K562 (cell line): ENCODE measurements around the gene RTBDN. TPM values are rescaled to one million over a fixed set of nuclear protein-coding genes. Genes with fewer than 3 reads are reported as not detected.

ENCODE experiments used
- ATF3 ChIP-seq, 2 experiments: fragments of 450-650 bp in 1 of 2; sonication (generic) in 1 of 2; formaldehyde crosslinking in 1 of 2; IDR thresholded peaks in 1 of 2; conservative IDR thresholded peaks in 1 of 2; 2 replicates each; pipeline versions ENCODE4 v1.6.1 to v1.8.1; 2016 to 2023; ENCODE audit warnings: mild to moderate bottlenecking in 2 of 2, moderate library complexity in 2 of 2, inconsistent platforms in 1 of 2, missing genetic modification reagents in 1 of 2
- ATF7 ChIP-seq: fragments of 450-650 bp; IDR thresholded peaks from 2 replicates; pipeline ENCODE4 v1.7.1; 2014; ENCODE audit warnings: mild to moderate bottlenecking, moderate library complexity
- CREM ChIP-seq: IDR thresholded peaks from 2 replicates; pipeline ENCODE4 v1.6.1; 2014; ENCODE audit warnings: antibody characterized with exemption, low read depth
- FOXK1 ChIP-seq: sonication (generic); formaldehyde crosslinking; IDR thresholded peaks from 2 replicates; pipeline ENCODE4 v1.8.0; 2022; ENCODE audit warnings: missing genetic modification reagents, mild to moderate bottlenecking, borderline replicate concordance
- ID3 ChIP-seq, 2 experiments: fragments of 250-450 bp in 1 of 2; fragments of 450-650 bp in 1 of 2; sonication (Bioruptor Pico) in 1 of 2; IDR thresholded peaks; 2 replicates each; pipeline versions ENCODE4 v1.6.1 to v1.8.0; 2016 to 2021; ENCODE audit warnings: mild to moderate bottlenecking in 2 of 2, moderate library complexity in 2 of 2, missing compliant biosample characterization in 1 of 2, missing genetic modification characterization in 1 of 2
- KDM2B ChIP-seq: fragments of 250-450 bp; sonication (Bioruptor Pico); IDR thresholded peaks from 2 replicates; pipeline ENCODE4 v1.8.0; 2021; ENCODE audit warnings: mild to moderate bottlenecking, moderate library complexity
- MTF1 ChIP-seq: fragments of 250-450 bp; sonication (Bioruptor Pico); IDR thresholded peaks from 2 replicates; pipeline ENCODE4 v1.9.0; 2021; ENCODE audit warnings: moderate library complexity, mild to moderate bottlenecking, inconsistent platforms, borderline replicate concordance
- SMAD2 ChIP-seq: fragments of 150-350 bp; IDR thresholded peaks from 2 replicates; pipeline ENCODE4 v1.6.1; 2014; ENCODE audit warnings: low read depth, mild to moderate bottlenecking, low read length
- SRSF1 ChIP-seq: fragments of 200-400 bp; formaldehyde crosslinking; IDR thresholded peaks from 2 replicates; pipeline ENCODE4 v1.6.1; 2017; ENCODE audit warnings: mild to moderate bottlenecking, low read depth, low read length, moderate library complexity
- TRIM28 ChIP-seq: fragments of 450-650 bp; IDR thresholded peaks from 2 replicates; pipeline ENCODE4 v1.6.1; 2017
- U2AF1 ChIP-seq: fragments of 200-400 bp; formaldehyde crosslinking; optimal IDR thresholded peaks from 2 replicates; pipeline ENCODE3; 2017; ENCODE audit warnings: mild to moderate bottlenecking, low read depth, low read length, moderate library complexity
- XRCC4 ChIP-seq: IDR thresholded peaks from one replicate; pipeline ENCODE4 v1.6.1; 2011; ENCODE audit not compliant: insufficient read depth, insufficient read length; ENCODE audit errors: extremely low read depth
- YBX1 ChIP-seq: fragments of 450-650 bp; IDR thresholded peaks from 2 replicates; pipeline ENCODE4 v1.7.1; 2016; ENCODE audit warnings: mild to moderate bottlenecking
- ZBTB5 ChIP-seq: fragments of 450-650 bp; IDR thresholded peaks from 2 replicates; pipeline ENCODE4 v1.6.1; 2017; ENCODE audit warnings: antibody characterized with exemption
- ZFPM2 ChIP-seq: fragments of 250-450 bp; sonication (Bioruptor Pico); IDR thresholded peaks from 2 replicates; pipeline ENCODE4 v1.5.1; 2022; ENCODE audit warnings: mild to moderate bottlenecking
- ZNF212 ChIP-seq: fragments of 450-650 bp; formaldehyde crosslinking; IDR thresholded peaks from 2 replicates; pipeline ENCODE4 v1.4.0; 2020; ENCODE audit warnings: mild to moderate bottlenecking
- polyA plus RNA-seq, 8 experiments: library from polyadenylated mRNA; depleted of rRNA in 4 of 8; stranded (reverse) in 5 of 8; unstranded in 3 of 8; fragments of >200 nt; fragmentation: Nextera tagmentation in 2 of 8; fragmentation: Illumina TruSeq in 1 of 8; extraction: Ambion mirVana in 2 of 8; extraction: Trizol in 1 of 8; gene quantifications; 2 replicates each; pipeline versions ENCODE4 v1.2.1 to v1.2.3, GENCODE V29; 2011 to 2014; ENCODE audit warnings: inconsistent platforms in 1 of 8, missing spikeins in 1 of 8
- total RNA-seq, 7 experiments: library from RNA; depleted of rRNA in 6 of 7; stranded (reverse); fragments of >200 nt in 6 of 7; fragmentation: Illumina TruSeq in 2 of 7; extraction: Trizol in 2 of 7; gene quantifications; 2 replicates each; pipeline versions ENCODE4 v1.2.1 to v1.2.3, GENCODE V29; 2011 to 2021; ENCODE audit warnings: low replicate concordance in 1 of 7
- TF ChIP-seq, protein P1 (sequence below), 2 experiments: fragments of 150-350 bp in 1 of 2; IDR thresholded peaks; 2 replicates each; pipeline ENCODE4 v1.6.1; 2012 to 2016; ENCODE audit warnings: low read depth in 2 of 2, low read length in 2 of 2, mild to moderate bottlenecking in 1 of 2, moderate library complexity in 1 of 2

RTBDN gene
- total and polyA plus RNA-seq, 9 of the 15 experiments (the other 6 are each of a cell fraction or from before 2014, with no cell fraction given): 0.20 to 2.3 (median 0.72) TPM; not detected in 1

GRCh38 chr19:12801466-12802266, 32.7 kb downstream of the RTBDN start, which contains the start of the genes PRDX2 and THSD8 (continued):
- TF ChIP-seq SRSF1: no peak
- TF ChIP-seq ATF7: peak; percentile 100
- no peak for TF ChIP-seq SMAD2
- no peak for TF ChIP-seq YBX1
- no peak for TF ChIP-seq MTF1 (CRISPR knock-in tag)
- TF ChIP-seq ATF3 (IDR thresholded peaks at IDR 0.05): no peak
- TF ChIP-seq ATF3 (CRISPR knock-in tag; conservative IDR thresholded peaks at IDR 0.05): 0 out of 2 replicates have a peak, but pooled peaks have one; percentile 14
- TF ChIP-seq U2AF1: peak; percentile 98
- TF ChIP-seq, protein P1, sequence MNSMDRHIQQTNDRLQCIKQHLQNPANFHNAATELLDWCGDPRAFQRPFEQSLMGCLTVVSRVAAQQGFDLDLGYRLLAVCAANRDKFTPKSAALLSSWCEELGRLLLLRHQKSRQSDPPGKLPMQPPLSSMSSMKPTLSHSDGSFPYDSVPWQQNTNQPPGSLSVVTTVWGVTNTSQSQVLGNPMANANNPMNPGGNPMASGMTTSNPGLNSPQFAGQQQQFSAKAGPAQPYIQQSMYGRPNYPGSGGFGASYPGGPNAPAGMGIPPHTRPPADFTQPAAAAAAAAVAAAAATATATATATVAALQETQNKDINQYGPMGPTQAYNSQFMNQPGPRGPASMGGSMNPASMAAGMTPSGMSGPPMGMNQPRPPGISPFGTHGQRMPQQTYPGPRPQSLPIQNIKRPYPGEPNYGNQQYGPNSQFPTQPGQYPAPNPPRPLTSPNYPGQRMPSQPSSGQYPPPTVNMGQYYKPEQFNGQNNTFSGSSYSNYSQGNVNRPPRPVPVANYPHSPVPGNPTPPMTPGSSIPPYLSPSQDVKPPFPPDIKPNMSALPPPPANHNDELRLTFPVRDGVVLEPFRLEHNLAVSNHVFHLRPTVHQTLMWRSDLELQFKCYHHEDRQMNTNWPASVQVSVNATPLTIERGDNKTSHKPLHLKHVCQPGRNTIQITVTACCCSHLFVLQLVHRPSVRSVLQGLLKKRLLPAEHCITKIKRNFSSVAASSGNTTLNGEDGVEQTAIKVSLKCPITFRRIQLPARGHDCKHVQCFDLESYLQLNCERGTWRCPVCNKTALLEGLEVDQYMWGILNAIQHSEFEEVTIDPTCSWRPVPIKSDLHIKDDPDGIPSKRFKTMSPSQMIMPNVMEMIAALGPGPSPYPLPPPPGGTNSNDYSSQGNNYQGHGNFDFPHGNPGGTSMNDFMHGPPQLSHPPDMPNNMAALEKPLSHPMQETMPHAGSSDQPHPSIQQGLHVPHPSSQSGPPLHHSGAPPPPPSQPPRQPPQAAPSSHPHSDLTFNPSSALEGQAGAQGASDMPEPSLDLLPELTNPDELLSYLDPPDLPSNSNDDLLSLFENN (IDR thresholded peaks at IDR 0.05; ENCODE audit: low read depth in 2 of 2, low read length in 2 of 2): 0 out of 4 replicates have a peak, but pooled peaks of 1 of the 2 experiments have one; percentile 41
- no peak for TF ChIP-seq ZFPM2 (CRISPR knock-in tag)
- peak; percentile 92; the same call in 1 of the 2 replicates for TF ChIP-seq FOXK1 (CRISPR knock-in tag)
- TF ChIP-seq ID3 (CRISPR knock-in tag; IDR thresholded peaks at IDR 0.05): no peak
- TF ChIP-seq ID3 (tag; IDR thresholded peaks at IDR 0.05): no peak
- TF ChIP-seq TRIM28: no peak
- TF ChIP-seq ZNF212 (CRISPR knock-in tag): no peak
- no peak for TF ChIP-seq ZBTB5
- TF ChIP-seq XRCC4: no peak
- no peak; the same call in 1 of the 2 replicates for TF ChIP-seq KDM2B (CRISPR knock-in tag)
- peak; percentile 77; the same call in 1 of the 2 replicates for TF ChIP-seq CREM
